Measurements from ENCODE around the gene TMEM234.

DNA sequence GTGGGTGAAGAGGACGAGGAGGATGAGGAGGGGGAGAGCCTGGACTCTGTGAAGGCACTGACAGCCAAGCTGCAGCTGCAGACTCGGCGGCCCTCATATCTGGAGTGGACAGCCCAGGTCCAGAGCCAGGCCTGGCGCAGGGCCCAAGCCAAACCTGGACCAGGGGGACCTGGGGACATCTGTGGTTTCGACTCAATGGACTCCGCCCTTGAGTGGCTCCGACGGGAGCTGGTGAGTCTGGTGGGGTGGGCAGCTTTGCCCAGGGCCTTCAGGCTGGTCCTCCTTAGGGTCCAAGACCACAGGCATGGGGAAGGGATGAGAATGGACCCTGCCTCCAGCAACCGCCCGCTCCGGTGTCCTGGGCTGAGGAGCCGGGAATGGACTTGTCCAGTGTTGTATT lies 25.3 kb upstream of the TMEM234 start:
- TF ChIP-seq, protein P1, sequence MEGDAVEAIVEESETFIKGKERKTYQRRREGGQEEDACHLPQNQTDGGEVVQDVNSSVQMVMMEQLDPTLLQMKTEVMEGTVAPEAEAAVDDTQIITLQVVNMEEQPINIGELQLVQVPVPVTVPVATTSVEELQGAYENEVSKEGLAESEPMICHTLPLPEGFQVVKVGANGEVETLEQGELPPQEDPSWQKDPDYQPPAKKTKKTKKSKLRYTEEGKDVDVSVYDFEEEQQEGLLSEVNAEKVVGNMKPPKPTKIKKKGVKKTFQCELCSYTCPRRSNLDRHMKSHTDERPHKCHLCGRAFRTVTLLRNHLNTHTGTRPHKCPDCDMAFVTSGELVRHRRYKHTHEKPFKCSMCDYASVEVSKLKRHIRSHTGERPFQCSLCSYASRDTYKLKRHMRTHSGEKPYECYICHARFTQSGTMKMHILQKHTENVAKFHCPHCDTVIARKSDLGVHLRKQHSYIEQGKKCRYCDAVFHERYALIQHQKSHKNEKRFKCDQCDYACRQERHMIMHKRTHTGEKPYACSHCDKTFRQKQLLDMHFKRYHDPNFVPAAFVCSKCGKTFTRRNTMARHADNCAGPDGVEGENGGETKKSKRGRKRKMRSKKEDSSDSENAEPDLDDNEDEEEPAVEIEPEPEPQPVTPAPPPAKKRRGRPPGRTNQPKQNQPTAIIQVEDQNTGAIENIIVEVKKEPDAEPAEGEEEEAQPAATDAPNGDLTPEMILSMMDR (IDR thresholded peaks at IDR 0.05), result no peak
- TF ChIP-seq EP300 (IDR thresholded peaks at IDR 0.05) (no peak), POLR2A (IDR thresholded peaks at IDR 0.05) (no peak), POLR2AphosphoS5 (IDR thresholded peaks at IDR 0.05) (no peak)
